MM.1S (cell line): ENCODE results near the gene FGF12.

Source experiments
- DNase-seq: peaks from one replicate; pipeline ENCODE4 v3.0.0-alpha.2; 2015
- H2AFZ ChIP-seq: fragments of 300-600 bp; sonication (generic); 2 replicates; pipeline ENCODE4 v1.6.0; 2016; ENCODE audit warnings: antibody characterized with exemption, low read length
- H3F3A ChIP-seq: fragments of 300-600 bp; sonication (generic); 2 replicates; pipeline ENCODE4 v1.6.1; 2016; ENCODE audit warnings: mild to moderate bottlenecking, antibody characterized with exemption, low read length, moderate library complexity, mixed read lengths; ENCODE audit not compliant: insufficient read depth
- H3K27ac ChIP-seq: fragments of 300-600 bp; sonication (generic); 2 replicates; pipeline ENCODE4 v1.5.1; 2016; ENCODE audit warnings: mild to moderate bottlenecking, low read length
- H3K27me3 ChIP-seq: fragments of 300-600 bp; sonication (generic); replicated peaks from 2 replicates; pipeline ENCODE4 v1.6.0; 2016; ENCODE audit warnings: low read length; ENCODE audit not compliant: insufficient read depth
- H3K36me3 ChIP-seq: fragments of 300-600 bp; sonication (generic); replicated peaks from 2 replicates; pipeline ENCODE4 v1.6.1; 2016; ENCODE audit warnings: mild to moderate bottlenecking, low read length, mixed read lengths; ENCODE audit not compliant: insufficient read depth
- H3K4me1 ChIP-seq: fragments of 300-600 bp; sonication (generic); 2 replicates; pipeline ENCODE4 v1.6.1; 2016; ENCODE audit warnings: low read length, mixed read lengths
- H3K4me2 ChIP-seq: fragments of 300-600 bp; sonication (generic); 2 replicates; pipeline ENCODE4 v1.6.0; 2016; ENCODE audit warnings: low read depth, low read length
- H3K4me3 ChIP-seq: fragments of 300-600 bp; sonication (generic); 2 replicates; pipeline ENCODE4 v1.5.1; 2016; ENCODE audit warnings: low read length, mixed read lengths
- H3K79me2 ChIP-seq: fragments of 300-600 bp; sonication (generic); 2 replicates; pipeline ENCODE4 v1.6.1; 2016; ENCODE audit warnings: mixed run types, low read length, mixed read lengths
- H3K9ac ChIP-seq: fragments of 300-600 bp; sonication (generic); 2 replicates; pipeline ENCODE4 v1.6.1; 2016; ENCODE audit warnings: low read length, mixed read lengths
- H3K9me2 ChIP-seq: fragments of 300-600 bp; sonication (generic); replicated peaks from 2 replicates; pipeline ENCODE4 v1.6.1; 2016; ENCODE audit warnings: mild to moderate bottlenecking, low read length, mixed read lengths; ENCODE audit not compliant: insufficient read depth
- H3K9me3 ChIP-seq: fragments of 300-600 bp; sonication (generic); replicated peaks from 2 replicates; pipeline ENCODE4 v1.6.1; 2016; ENCODE audit warnings: mild to moderate bottlenecking, low read length, mixed read lengths; ENCODE audit not compliant: insufficient read depth
- H4K20me1 ChIP-seq: fragments of 300-600 bp; sonication (generic); 2 replicates; pipeline ENCODE4 v1.6.1; 2016; ENCODE audit warnings: mild to moderate bottlenecking, low read length, moderate library complexity, mixed read lengths; ENCODE audit not compliant: insufficient read depth
- EZH2 ChIP-seq: fragments of 300-600 bp; sonication (generic); optimal IDR thresholded peaks from 2 replicates; pipeline ENCODE3; 2017; ENCODE audit warnings: low read depth, mild to moderate bottlenecking, antibody characterized with exemption, low read length, mixed read lengths
- EZH2phosphoT487 ChIP-seq: fragments of 300-600 bp; sonication (generic); IDR thresholded peaks from 2 replicates; pipeline ENCODE4 v1.6.1; 2018; ENCODE audit warnings: antibody characterized with exemption, low read length
- TF ChIP-seq, protein P1 (sequence below): fragments of 300-600 bp; sonication (generic); IDR thresholded peaks from 2 replicates; pipeline ENCODE4 v1.5.1; 2016; ENCODE audit warnings: antibody characterized with exemption, low read length, mixed read lengths

FGF12 gene

DNA sequence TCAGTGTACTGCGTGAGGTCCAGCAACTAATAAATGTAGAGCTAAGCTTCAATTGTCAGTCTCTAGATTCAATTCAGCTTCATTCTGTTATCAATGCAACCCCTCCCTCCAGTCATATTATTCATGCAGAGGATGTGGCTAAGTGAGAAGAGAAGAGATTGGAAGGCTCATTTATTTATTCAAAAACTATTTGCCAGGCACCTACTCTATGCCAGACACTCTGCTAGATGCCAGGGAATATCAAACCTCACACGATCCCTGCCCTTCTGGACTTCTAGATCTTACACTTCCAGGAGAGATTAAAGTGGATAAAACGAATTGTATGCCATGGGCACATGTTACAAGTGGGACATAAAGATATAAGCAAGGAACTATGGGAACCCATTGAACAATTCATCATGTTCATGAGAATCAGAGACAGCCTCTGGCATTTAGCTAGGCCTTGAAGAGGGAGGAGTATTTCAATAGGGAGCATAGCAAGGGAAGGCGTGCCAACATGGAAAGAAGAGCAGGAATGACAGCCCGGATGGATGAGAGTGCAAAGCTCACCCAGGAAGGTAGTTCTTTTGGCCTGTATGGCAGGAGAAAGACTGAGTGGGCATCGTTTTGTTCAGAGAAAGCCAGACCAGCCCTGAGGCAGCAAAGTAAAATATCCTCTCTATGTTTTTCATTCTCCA lies 75.4 kb downstream of the FGF12 start:
- Histone ChIP-seq H3F3A (no peaks in the 10 kb centered on the region), H3K79me2 (no peaks in the 10 kb centered on the region), H3K9me2 (no peaks in the 10 kb centered on the region), H3K27me3 (no peaks in the 10 kb centered on the region), H3K9ac (no peak overlapping the region), H3K9me3 (no peaks in the 10 kb centered on the region), H3K4me1 (no peaks in the 10 kb centered on the region), H3K27ac (no peak overlapping the region), H3K4me2 (no peak overlapping the region), H4K20me1 (no peaks in the 10 kb centered on the region), H2AFZ (no peak overlapping the region), H3K36me3 (no peaks in the 10 kb centered on the region), H3K4me3 (no peak overlapping the region)
- DNase-seq, result no peak
- TF ChIP-seq EZH2 (no peak), EZH2phosphoT487 (no peak)
- TF ChIP-seq, protein P1, sequence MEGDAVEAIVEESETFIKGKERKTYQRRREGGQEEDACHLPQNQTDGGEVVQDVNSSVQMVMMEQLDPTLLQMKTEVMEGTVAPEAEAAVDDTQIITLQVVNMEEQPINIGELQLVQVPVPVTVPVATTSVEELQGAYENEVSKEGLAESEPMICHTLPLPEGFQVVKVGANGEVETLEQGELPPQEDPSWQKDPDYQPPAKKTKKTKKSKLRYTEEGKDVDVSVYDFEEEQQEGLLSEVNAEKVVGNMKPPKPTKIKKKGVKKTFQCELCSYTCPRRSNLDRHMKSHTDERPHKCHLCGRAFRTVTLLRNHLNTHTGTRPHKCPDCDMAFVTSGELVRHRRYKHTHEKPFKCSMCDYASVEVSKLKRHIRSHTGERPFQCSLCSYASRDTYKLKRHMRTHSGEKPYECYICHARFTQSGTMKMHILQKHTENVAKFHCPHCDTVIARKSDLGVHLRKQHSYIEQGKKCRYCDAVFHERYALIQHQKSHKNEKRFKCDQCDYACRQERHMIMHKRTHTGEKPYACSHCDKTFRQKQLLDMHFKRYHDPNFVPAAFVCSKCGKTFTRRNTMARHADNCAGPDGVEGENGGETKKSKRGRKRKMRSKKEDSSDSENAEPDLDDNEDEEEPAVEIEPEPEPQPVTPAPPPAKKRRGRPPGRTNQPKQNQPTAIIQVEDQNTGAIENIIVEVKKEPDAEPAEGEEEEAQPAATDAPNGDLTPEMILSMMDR, result no peak

DNA sequence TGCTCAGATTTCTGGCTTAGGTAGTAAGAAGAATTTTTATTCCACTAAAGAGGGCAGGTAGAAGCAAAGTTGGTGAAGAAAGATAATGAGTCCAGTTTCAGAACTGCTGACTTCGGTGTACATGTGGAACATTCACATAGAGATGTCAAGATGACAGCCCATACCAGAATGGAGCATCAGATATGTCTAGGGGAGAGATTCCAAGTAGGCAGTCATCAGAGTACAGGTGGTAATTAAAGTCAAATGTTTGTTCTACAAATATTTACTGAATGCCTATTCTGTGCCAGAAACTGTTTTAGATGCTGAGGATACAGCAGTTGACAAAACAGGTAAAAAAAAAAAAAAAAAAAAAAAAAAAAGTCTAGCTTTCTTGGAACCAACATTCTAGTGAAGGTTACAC lies 81.9 kb downstream of the FGF12 start:
- Histone ChIP-seq H3K4me3 (no peak overlapping the region), H2AFZ (no peak overlapping the region), H4K20me1 (no peaks in the 10 kb centered on the region), H3K27me3 (no peaks in the 10 kb centered on the region), H3K9ac (no peak overlapping the region), H3K4me2 (no peak overlapping the region), H3K36me3 (no peaks in the 10 kb centered on the region), H3F3A (no peaks in the 10 kb centered on the region), H3K9me2 (no peaks in the 10 kb centered on the region), H3K79me2 (no peaks in the 10 kb centered on the region), H3K4me1 (no peaks in the 10 kb centered on the region), H3K9me3 (no peaks in the 10 kb centered on the region), H3K27ac (no peak overlapping the region)
- DNase-seq, result no peak
- TF ChIP-seq EZH2phosphoT487, result no peak
- TF ChIP-seq EZH2, result no peak
- TF ChIP-seq, protein P1, result no peak

DNA sequence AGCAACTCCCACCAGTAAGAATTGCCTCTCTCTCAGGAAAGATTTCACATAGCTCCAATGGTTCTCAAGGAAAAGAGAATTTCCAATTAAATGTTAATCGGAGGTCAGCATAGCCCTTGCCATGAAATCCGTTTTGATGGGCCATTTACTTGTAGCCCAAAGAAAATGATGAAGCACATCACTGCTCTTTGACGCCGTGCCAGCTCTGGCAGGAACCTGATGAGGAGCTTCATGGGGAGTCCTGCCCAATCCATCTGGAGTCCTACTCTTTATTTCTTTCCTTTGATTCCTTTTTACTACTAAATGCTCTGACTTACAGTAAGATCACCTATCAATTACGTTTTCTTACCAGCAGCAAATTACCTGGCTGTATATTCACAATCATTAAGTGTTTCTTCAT lies 84.7 kb downstream of the FGF12 start:
- DNase-seq, result no peak
- H3K4me1 ChIP-seq, result no peaks in the 10 kb centered on the region
- no peak overlapping the region for H3K27ac ChIP-seq
- no peak overlapping the region for H2AFZ ChIP-seq
- H4K20me1 ChIP-seq, result no peaks in the 10 kb centered on the region
- H3K9me3 ChIP-seq, result no peaks in the 10 kb centered on the region
- TF ChIP-seq EZH2phosphoT487, result no peak
- no peak for TF ChIP-seq EZH2
- TF ChIP-seq, protein P1, result no peak
- no peaks in the 10 kb centered on the region for H3K9me2 ChIP-seq
- H3K79me2 ChIP-seq, result no peaks in the 10 kb centered on the region
- no peaks in the 10 kb centered on the region for H3K36me3 ChIP-seq
- H3K4me2 ChIP-seq, result no peak overlapping the region
- H3K9ac ChIP-seq, result no peak overlapping the region
- no peak overlapping the region for H3K4me3 ChIP-seq
- H3K27me3 ChIP-seq, result no peaks in the 10 kb centered on the region
- no peaks in the 10 kb centered on the region for H3F3A ChIP-seq
